GM18868 (cell line): ENCODE measurements around the gene ADAM17.
"Not testable (repeated sequence)": the region's sequence is repeated elsewhere in the genome, so short reads cannot be mapped to it uniquely, and the experiment has no call there.

Experiments used
- ATAC-seq: cut with Tn5 transposase; IDR thresholded peaks from one replicate; pipeline ENCODE4 v1.9.1; 2021; ENCODE audit warnings: mild to moderate bottlenecking, moderate library complexity; ENCODE audit not compliant: unreplicated experiment

Gene ADAM17

GRCh38 chr2:9555297-9556120 is at the start of gene ADAM17:
Gene ADAM17, minus strand, starts transcription at chr2:9555830. Its CDS starts 225 bp downstream, at chr2:9555605.
- peak; percentile 85 for ATAC-seq

GRCh38 chr2:9602412-9602811 is 46.8 kb upstream of the ADAM17 start:
- no peak for ATAC-seq

- ATAC-seq, result no peak
Observed at GRCh38 chr2:9601397-9601796, 45.8 kb upstream of the ADAM17 start.

GRCh38 chr2:9599430-9599829 is 43.8 kb upstream of the ADAM17 start:
- ATAC-seq, result no peak

DNA sequence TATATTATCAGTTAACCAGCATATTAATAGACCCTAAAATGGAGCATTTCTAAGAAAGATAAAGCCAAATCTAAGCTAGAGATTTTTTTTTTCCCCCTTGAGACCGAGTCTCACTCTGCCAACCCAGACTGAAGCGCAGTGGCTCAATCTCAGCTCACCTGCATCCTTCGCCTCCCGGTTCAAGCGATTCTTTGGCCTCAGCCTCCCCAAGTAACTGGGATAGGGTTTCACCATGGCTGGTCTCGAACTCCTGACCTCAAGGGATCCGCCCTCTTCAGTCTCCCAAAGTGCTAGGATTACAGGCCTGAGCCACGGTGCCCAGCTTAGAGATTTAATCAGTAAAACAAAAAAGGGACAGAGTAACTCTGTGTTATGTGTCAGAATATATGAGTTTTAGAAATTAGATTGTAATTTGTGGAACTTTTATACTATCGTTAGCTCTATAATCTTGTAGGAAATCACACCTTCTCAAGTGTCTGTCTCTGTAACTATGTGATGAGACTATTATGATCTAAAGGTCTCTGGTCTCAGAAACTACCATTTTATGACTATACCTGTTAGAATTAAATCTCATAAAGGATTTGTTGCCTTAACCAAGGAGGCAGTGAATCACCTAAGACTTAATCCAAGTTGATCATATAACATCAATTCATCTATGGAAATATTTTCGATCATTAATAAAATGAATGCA is 41.1 kb upstream of the ADAM17 start:
- ATAC-seq, result no peak

GRCh38 chr2:9595746-9596145 is 40.1 kb upstream of the ADAM17 start:
- ATAC-seq, result no peak

DNA sequence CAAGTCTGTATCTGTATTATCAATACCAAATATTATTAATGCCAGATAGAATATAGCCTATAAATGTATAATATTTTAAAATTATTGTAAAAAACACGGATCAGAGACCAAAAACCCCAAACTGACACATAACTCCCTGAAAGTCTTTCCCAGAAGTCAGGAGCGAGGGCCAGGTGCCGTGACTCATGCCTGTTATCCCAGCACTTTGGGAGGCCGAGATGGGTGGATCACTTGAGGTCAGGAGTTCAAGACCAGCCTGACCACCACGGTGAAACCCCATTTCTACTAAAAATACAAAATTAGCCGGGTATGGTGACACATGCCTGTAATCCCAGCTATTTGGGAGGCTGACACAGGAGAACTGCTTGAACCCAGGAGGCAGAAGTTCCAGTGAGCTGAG is 39.6 kb upstream of the ADAM17 start:
- ATAC-seq, result not testable (repeated sequence)

DNA sequence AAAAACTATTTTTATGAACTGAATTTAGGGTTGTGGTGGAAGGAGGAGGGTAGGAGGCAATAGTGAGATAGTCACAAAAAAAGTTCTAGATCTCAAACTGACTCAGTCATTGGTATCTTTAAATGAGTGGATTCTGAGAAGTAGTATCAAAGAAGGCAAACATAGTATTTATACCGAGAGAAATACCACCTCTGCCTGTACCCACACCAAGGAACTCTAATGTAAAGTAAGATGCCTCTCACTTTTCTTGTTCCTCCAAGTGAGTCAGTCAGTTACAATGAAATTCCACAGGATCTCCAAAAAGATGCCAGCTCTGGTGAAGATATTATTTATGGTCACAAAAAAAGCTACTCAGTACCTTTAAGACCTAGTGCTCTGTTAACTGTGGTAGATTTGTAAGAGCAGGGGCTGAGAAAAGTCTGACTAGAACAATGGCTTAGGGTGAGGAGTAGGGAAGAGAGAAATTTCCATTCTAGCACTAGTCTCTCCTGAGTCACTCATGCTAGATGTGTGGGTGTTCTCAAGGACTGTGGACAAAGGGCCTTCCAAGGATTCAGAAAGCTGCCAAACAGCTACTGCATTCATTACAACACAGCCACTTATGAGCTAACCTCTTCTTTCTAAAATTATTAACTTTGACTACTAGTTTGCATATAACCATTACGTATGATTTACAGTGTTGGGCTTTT is 38.9 kb upstream of the ADAM17 start:
- no peak for ATAC-seq

- no peak for ATAC-seq
Observed at GRCh38 chr2:9593925-9594324, 38.3 kb upstream of the ADAM17 start.

- no peak for ATAC-seq
Observed at GRCh38 chr2:9592699-9593098, 37.1 kb upstream of the ADAM17 start.

DNA sequence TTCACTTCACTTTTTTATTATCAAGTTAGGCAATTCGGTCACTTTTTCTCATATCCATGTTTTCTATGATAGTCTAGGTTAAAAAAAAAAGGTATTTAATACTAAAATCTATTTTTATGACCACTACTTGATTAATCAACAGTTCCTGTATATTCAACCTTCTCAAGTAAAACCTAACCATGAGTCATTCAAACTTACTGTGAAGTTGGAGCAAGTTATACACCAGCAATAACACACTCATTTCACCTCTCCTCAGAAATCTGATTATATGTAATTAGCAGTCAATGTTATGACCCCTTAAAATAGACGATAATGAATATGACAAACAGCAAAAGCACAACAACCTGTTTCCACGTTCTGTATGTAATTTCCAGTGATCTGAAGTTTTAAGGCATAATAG is 35.0 kb upstream of the ADAM17 start:
- no peak for ATAC-seq

DNA sequence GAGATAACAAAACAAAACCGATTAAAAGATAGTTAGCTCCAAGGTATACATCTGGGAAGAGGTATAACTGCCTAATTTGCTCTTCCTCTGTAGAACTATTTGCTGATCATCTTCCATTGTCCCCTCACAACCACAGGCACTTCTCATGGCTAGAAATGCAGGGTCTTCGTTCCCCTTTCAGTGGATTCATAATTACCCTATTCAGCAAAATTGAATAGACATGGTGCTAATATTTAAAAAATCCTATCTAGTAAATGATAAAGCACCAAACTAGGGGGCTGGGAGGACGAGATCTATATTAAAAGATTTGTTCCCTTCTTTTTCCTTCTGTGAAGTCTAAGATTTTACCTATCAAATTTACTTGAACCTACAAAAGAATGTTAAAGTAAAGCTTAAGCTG is 30.8 kb upstream of the ADAM17 start:
- ATAC-seq, result no peak

DNA sequence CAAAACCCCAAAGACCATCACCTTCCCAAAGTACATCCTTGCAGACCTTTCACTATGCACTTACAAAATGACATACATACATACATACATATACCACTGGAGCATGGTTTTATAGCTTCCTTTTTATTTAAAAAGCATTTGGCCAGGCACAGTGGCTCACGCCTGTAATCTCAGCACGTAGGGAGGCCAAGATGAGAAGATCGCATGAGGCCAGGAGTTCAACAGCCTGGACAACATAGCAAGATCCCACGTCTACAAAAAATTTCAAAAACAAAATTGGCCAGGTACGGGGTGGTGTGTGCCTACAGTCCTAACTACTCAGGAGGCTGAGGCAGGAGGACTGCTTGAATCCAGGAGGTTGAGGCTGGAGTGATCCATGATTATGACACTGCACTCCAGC is 29.9 kb upstream of the ADAM17 start:
- no peak for ATAC-seq

DNA sequence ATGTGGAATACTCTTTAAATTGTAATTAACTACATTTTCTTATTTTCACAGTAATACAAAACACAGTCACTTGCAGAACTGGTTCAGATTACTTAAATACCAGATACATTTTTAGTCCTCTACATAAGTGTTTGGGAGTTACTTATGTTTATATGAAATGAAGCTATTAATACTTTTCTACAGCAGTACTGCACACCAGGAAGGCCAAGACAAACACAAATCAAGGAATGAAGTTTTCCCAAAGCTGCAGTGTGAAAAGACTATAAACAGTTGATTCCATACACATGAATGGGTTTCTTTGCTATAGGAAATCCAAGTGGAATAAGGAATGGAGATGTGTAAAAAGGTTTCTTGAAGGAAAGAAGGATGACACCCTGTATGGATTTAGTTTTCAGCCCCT is 29.3 kb upstream of the ADAM17 start:
- ATAC-seq, result not testable (repeated sequence)

- ATAC-seq, result no peak
Observed at GRCh38 chr2:9582624-9583023, 27.0 kb upstream of the ADAM17 start.

GRCh38 chr2:9578467-9579235 is 23.0 kb upstream of the ADAM17 start:
- ATAC-seq, result no peak

- no peak for ATAC-seq
Observed at GRCh38 chr2:9574331-9574730, 18.7 kb upstream of the ADAM17 start.

DNA sequence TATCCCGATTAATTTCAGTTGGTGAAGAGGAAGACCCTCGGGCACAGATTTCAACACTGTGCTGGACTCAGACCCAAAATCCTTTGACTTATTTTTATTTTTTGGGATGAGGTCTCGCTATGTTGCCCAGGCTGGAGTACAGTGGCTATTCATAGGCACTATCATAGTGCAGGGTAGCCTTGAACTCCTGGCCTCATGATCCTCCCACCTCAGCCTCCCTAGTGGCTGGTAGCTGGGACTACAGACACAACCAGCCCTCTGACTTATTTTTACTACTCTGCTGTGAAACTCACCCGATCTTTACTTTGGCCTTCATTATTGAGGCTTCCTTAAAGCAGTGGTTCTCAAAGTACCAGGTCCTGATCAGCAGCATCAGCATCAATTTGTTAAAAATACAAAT is 18.2 kb upstream of the ADAM17 start:
- ATAC-seq, result no peak

DNA sequence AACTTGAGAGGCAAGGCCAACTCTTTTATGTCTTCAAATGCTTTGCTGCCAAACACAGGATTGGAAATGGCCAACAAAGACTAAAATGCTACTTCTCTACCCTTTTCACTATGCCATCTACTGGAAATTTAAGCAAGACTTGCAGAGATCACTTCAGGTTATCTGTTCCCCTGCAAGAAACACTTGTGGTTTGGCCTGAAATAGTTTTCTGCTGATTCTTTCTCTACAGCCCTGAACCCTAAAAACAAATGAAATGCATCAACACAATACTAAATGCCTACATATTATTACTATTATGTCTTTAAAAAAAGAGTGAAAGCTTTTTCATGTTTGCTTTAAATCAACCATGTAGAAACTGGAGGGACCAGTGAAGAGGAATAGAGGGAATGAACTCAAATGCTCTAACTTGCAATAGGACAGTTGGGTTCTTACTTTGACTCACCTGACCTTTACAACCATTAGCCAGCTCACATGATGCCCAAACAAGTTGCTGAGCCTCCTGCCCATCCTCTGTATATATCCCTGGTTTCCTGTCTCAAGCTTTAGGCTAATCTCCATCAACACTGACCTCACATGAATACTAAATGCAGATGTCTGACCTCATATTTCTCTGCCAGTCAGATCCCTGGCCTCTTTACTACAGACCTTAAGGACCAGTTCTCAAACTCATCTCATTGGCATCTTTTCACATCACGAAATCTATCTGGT is 17.5 kb upstream of the ADAM17 start:
- ATAC-seq, result no peak
